Measurements from ENCODE around the gene KRTAP10-3. TPM values are rescaled to one million over a fixed set of nuclear protein-coding genes. Genes with fewer than 3 reads are reported as not detected.

Gene KRTAP10-3
- total and polyA plus RNA-seq, 11 donors = not detected

DNA sequence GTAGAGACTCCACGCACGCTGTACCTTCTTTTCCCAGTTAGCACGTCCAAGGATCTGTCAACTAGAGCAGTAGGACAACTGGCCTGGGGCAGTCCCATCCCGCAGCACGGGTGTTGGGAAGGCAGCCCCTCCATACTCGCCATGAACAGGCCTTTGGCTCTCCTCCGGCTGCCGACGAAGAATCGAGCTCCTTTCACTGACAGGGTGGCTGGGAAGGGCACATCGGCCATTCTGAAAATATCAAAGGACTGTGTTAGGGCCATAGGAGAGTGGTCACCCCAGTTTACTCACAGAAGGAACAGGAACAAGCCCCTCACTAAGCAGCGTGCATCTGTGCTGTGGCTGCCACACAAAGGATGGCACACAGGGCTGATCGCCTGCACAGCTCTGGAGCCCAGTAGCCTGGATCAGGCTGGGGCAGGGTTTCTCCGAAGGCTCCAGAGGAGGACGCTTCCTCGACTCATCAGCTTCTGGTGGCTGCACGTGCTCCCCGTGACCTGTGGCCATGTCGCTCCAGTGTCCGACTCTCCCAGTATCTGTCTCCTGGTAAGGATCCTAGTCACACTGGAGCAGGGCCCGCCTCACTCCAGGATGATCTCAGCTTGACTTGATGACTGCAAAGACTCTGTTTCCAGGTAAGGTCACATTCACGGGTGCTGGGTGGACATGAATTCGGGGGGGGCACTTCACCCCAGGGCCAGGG, 27.5 kb downstream of the KRTAP10-3 start:
- Histone ChIP-seq H3K27ac (no peak overlapping the region), H3K36me3 (no peaks in the 10 kb centered on the region), H3K9me3 (no peaks in the 10 kb centered on the region), H3K27me3 (peaks cover 0 to 13% (median 0%) of the 10 kb centered on the region in 9 donors), H3K4me3 (no peak overlapping the region), H3K4me1 (no peaks in the 10 kb centered on the region)
- intact Hi-C loops (cut with DNase I) = no loop called here
- DNase-seq (peak in 2 of 5 donors; percentile 11 to 46), ATAC-seq (no peak)
- TF ChIP-seq, protein P1, sequence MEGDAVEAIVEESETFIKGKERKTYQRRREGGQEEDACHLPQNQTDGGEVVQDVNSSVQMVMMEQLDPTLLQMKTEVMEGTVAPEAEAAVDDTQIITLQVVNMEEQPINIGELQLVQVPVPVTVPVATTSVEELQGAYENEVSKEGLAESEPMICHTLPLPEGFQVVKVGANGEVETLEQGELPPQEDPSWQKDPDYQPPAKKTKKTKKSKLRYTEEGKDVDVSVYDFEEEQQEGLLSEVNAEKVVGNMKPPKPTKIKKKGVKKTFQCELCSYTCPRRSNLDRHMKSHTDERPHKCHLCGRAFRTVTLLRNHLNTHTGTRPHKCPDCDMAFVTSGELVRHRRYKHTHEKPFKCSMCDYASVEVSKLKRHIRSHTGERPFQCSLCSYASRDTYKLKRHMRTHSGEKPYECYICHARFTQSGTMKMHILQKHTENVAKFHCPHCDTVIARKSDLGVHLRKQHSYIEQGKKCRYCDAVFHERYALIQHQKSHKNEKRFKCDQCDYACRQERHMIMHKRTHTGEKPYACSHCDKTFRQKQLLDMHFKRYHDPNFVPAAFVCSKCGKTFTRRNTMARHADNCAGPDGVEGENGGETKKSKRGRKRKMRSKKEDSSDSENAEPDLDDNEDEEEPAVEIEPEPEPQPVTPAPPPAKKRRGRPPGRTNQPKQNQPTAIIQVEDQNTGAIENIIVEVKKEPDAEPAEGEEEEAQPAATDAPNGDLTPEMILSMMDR (IDR thresholded peaks at IDR 0.05) = no peak
- no peak for TF ChIP-seq POLR2A (IDR thresholded peaks at IDR 0.05)
- WGBS, 4 donors = 84 to 90% (median 87%) methylated on average over 19 to 23 of the region's 23 CpGs

DNA sequence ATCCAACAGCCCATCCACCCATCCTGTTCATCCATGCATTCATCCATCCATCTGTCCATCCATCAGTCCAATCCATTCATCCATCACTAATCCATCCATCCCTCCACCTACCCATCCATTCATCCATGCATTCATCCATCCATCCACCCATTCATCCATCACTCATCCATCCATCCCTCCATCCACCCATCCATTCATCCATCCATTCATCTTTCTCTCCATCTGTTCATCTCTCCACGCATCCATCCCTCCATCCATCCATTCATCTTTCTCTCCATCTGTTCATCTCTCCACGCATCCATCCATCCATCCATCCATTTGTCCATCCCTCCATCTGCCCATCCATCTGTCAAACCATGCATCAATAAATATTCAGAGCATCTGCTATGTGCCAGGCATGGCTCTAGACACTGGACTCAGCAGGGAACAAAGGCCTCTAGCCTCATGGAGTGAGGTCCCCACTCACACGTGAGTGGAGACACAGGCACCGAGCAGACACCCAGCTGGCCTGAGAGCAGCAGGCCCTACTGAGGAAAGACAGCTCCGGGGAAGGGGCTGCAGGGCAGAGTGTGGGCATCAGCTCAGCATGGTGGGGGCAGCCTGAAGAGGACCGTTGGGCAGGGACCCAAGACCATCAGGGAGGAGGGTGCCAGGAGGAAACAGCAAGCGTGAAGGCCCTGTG, 28.2 kb downstream of the KRTAP10-3 start:
- H3K4me1 ChIP-seq = no peaks in the 10 kb centered on the region
- WGBS, 4 donors = 81 to 90% (median 86%) methylated on average over 7 of the region's 7 CpGs
- no peaks in the 10 kb centered on the region for H3K9me3 ChIP-seq
- H3K4me3 ChIP-seq = no peak overlapping the region
- no peaks in the 10 kb centered on the region for H3K36me3 ChIP-seq
- TF ChIP-seq POLR2A (IDR thresholded peaks at IDR 0.05) = no peak
- TF ChIP-seq, protein P1 (IDR thresholded peaks at IDR 0.05) = no peak
- DNase-seq = peak in 1 of 5 donors; percentile 18
- H3K27ac ChIP-seq = no peak overlapping the region
- no peak for ATAC-seq
- peaks cover 0 to 13% (median 0%) of the 10 kb centered on the region in 9 donors for H3K27me3 ChIP-seq
- intact Hi-C loops (cut with DNase I) = no loop called here

DNA sequence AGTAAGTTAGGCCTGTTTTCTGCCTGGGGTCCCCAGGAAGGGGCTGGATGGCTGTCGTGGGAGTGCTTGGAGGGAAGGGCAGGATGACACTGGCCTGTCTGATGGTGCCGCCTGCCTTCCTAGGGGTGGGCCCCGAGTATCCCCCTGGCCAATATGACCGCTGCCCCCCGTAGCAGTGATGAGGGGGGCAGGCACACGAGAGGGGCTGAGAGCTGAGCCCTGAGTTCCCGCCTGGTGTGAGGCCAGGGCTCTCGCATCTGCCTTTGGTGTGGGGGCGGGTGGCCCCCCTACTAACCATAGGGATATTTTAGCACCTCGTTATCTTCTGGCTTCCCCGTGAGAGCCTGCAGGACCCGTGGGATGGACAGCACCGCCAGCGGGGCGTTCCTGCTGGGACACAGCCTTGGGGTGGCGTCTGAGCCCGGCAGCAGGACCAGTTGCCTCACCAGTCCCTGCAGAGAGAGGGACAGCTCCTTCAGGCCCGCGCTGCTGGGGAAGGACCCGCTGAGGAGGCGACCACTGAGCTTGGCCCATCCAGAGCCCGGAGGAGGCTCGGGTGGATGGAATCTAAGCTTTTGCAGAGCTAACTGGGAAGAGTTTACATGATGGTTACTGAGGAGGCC, 29.0 kb downstream of the KRTAP10-3 start:
- Histone ChIP-seq H3K27me3 (peaks cover 0 to 13% (median 0%) of the 10 kb centered on the region in 9 donors), H3K36me3 (no peaks in the 10 kb centered on the region), H3K27ac (no peak overlapping the region), H3K9me3 (no peaks in the 10 kb centered on the region), H3K4me3 (no peak overlapping the region), H3K4me1 (no peaks in the 10 kb centered on the region)
- WGBS, 4 donors = 61 to 67% (median 63%) methylated on average over 6 to 23 of the region's 23 CpGs
- intact Hi-C loops (cut with DNase I) = no loop called here
- DNase-seq (peak in 1 of 5 donors; percentile 6), ATAC-seq (no peak)
- TF ChIP-seq POLR2A (IDR thresholded peaks at IDR 0.05) = no peak
- TF ChIP-seq, protein P1 (IDR thresholded peaks at IDR 0.05) = no peak

DNA sequence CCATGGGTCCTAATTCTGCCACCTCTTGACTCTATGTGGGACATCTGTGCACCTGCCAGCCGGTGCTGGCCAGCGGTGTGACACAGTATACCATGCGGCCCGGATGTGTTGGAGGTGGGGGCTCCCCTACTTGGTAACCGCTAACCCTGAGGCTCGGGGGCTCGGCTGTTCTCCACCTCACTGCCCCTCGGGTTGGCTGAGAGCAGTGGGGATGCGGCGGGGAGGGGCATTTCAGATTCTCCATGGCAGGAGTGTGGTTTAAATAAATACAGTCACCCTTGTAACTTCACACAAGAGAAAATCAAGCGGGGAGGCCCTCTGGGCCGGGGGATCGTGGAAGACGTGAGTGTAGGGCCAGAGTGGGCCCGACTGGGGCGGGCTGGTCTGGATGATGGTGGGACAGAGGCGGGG, 29.6 kb downstream of the KRTAP10-3 start:
- H3K36me3 ChIP-seq = no peaks in the 10 kb centered on the region
- no peak overlapping the region for H3K4me3 ChIP-seq
- H3K9me3 ChIP-seq = no peaks in the 10 kb centered on the region
- 92 to 94% (median 93%) methylated on average over 15 to 17 of the region's 17 CpGs for WGBS, 4 donors
- ATAC-seq = no peak
- H3K27ac ChIP-seq = no peak overlapping the region
- DNase-seq = peak in 3 of 5 donors; percentile 12 to 34 (median 17)
- H3K4me1 ChIP-seq = no peaks in the 10 kb centered on the region
- intact Hi-C loops (cut with DNase I) = no loop called here
- TF ChIP-seq POLR2A (IDR thresholded peaks at IDR 0.05) = no peak
- TF ChIP-seq, protein P1 (IDR thresholded peaks at IDR 0.05) = no peak
- peaks cover 0 to 13% (median 0%) of the 10 kb centered on the region in 9 donors for H3K27me3 ChIP-seq

Measured in heart left ventricle (tissue), 16 donors.